Activated CD8-positive, alpha-beta T cell treated with anti-CD3 and anti-CD28 coated beads for 36 hours (primary cell): ENCODE measurements around the gene KCNH4. TPM values are rescaled to one million over a fixed set of nuclear protein-coding genes. Genes with fewer than 3 reads are reported as not detected.

Experiments
- ATAC-seq: fragments of 200-7000 bp; cut with Tn5 transposase; one replicate; pipeline ENCODE4 v1.10.0; 2021; ENCODE audit warnings: mild to moderate bottlenecking, moderate library complexity
- CTCF ChIA-PET: fragments of 350-600 bp; sonication (Branson Sonifier 250); formaldehyde crosslinking; loops from one replicate; lab custom pipeline; 2021; ENCODE audit warnings: antibody characterized with exemption; lab: Charles Lee
- POLR2A ChIA-PET: fragments of 350-600 bp; sonication (Branson Sonifier 250); formaldehyde crosslinking; loops from one replicate; lab custom pipeline; 2021; ENCODE audit warnings: antibody characterized with exemption; lab: Charles Lee
- DNase-seq: peaks from one replicate; pipeline ENCODE4 v3.0.0-alpha.2; 2020
- H3K27ac Mint-ChIP-seq: one replicate; pipeline ENCODE4 v1.8.0; 2021; ENCODE audit warnings: mild to moderate bottlenecking, mixed read lengths
- H3K27me3 Mint-ChIP-seq: one replicate; pipeline ENCODE4 v1.8.0; 2021; ENCODE audit warnings: mixed read lengths
- H3K36me3 Mint-ChIP-seq: one replicate; pipeline ENCODE4 v1.8.0; 2021; ENCODE audit warnings: low read depth, mixed read lengths
- H3K4me1 Mint-ChIP-seq: one replicate; pipeline ENCODE4 v1.8.0; 2021; ENCODE audit warnings: low read depth, mixed read lengths
- H3K4me3 Mint-ChIP-seq: one replicate; pipeline ENCODE4 v1.8.0; 2021; ENCODE audit warnings: mild to moderate bottlenecking, moderate library complexity, mixed read lengths
- H3K9me3 Mint-ChIP-seq: one replicate; pipeline ENCODE4 v1.8.0; 2021; ENCODE audit warnings: mixed read lengths
- CTCF ChIP-seq: fragments of 200-600 bp; IDR thresholded peaks from one replicate; pipeline ENCODE4 v1.8.0; 2022; ENCODE audit warnings: antibody characterized with exemption, mild to moderate bottlenecking
- intact Hi-C: fragments of 100-400 bp; cut with micrococcal nuclease; formaldehyde crosslinking; loops from one replicate; pipeline ENCODE4 v1.10.0; 2022
- total RNA-seq, 2 experiments: library from RNA; stranded (reverse); gene quantifications; one replicate each; pipeline ENCODE4 v1.2.3, GENCODE V29; 2021

KCNH4 gene
- total RNA-seq, 2 experiments from 2014 or later = 0.38 to 0.43 TPM

GRCh38 chr17:42117397-42118125, 63.4 kb downstream of the KCNH4 start:
- Mint-ChIP-seq H3K4me1 (peaks cover 34% of the 10 kb centered on the region), H3K36me3 (peaks cover 50% of the 10 kb centered on the region), H3K27ac (no peak overlapping the region), H3K9me3 (no peaks in the 10 kb centered on the region), H3K4me3 (no peak overlapping the region), H3K27me3 (no peaks in the 10 kb centered on the region)
- ATAC-seq (no peak), DNase-seq (no peak)
- intact Hi-C loops = loop anchor here (2.0 to 5.0 kb wide), 2 partner anchors 51 to 155 kb away; no protein-coding TSS in a partner anchor
- ChIA-PET POLR2A (interaction anchor here (0.7 to 1.8 kb wide), 4 partner anchors 9 to 52 kb away, joined by 3 to 4 read pairs (median 3); no protein-coding TSS in a partner anchor), CTCF (interaction anchor here (0.7 to 14.3 kb wide), 20 partner anchors 11 to 187 kb away, joined by 3 to 110 read pairs (median 4); partner anchors contain the start of genes DNAJC7, KCNH4, NKIRAS2 and ODAD4)
- no peak for TF ChIP-seq CTCF

GRCh38 chr17:42116705-42117396, 64.1 kb downstream of the KCNH4 start:
- DNase-seq (peak; percentile 93), ATAC-seq (peak; percentile 35)
- Mint-ChIP-seq H3K27me3 (no peaks in the 10 kb centered on the region), H3K9me3 (no peaks in the 10 kb centered on the region), H3K4me1 (peaks cover 36% of the 10 kb centered on the region), H3K27ac (no peak overlapping the region), H3K4me3 (no peak overlapping the region), H3K36me3 (peaks cover 50% of the 10 kb centered on the region)
- CTCF ChIA-PET = interaction anchor here (1.0 to 14.3 kb wide), 12 partner anchors 10 to 186 kb away, joined by 3 to 110 read pairs (median 4); partner anchors contain the start of genes DNAJC7, NKIRAS2 and ODAD4
- intact Hi-C loops = loop anchor here (2.0 to 5.0 kb wide), 2 partner anchors 50 to 155 kb away; no protein-coding TSS in a partner anchor
- POLR2A ChIA-PET = interaction anchor here (1.7 kb wide), 1 partner anchor 40 kb away, joined by 3 read pairs; no protein-coding TSS in a partner anchor
- peak; percentile 90 for TF ChIP-seq CTCF

GRCh38 chr17:42114118-42114517, 66.8 kb downstream of the KCNH4 start:
- intact Hi-C loops = loop anchor here (5.0 kb wide), 1 partner anchor 92 kb away; the partner anchor contains the start of gene NKIRAS2
- DNase-seq (no peak), ATAC-seq (no peak)
- Mint-ChIP-seq H3K4me1 (peaks cover 30% of the 10 kb centered on the region), H3K27ac (peak overlapping the region; percentile 72), H3K4me3 (no peak overlapping the region), H3K36me3 (peaks cover 44% of the 10 kb centered on the region), H3K27me3 (no peaks in the 10 kb centered on the region), H3K9me3 (no peaks in the 10 kb centered on the region)
- POLR2A ChIA-PET = interaction anchor here (1.0 to 4.1 kb wide), 7 partner anchors 9 to 148 kb away, joined by 3 to 36 read pairs (median 7); partner anchors contain the start of genes CNP, DNAJC7, NKIRAS2 and ZNF385C
- CTCF ChIA-PET = interaction anchor here (1.0 to 14.3 kb wide), 9 partner anchors 16 to 292 kb away, joined by 3 to 110 read pairs (median 4); partner anchors contain the start of genes CNP, DNAJC7 and NKIRAS2
- no peak for TF ChIP-seq CTCF

GRCh38 chr17:42113293-42114069, 67.5 kb downstream of the KCNH4 start:
- no peaks in the 10 kb centered on the region for H3K9me3 Mint-ChIP-seq
- H3K4me1 Mint-ChIP-seq = peaks cover 24% of the 10 kb centered on the region
- H3K27me3 Mint-ChIP-seq = no peaks in the 10 kb centered on the region
- DNase-seq (no peak), ATAC-seq (no peak)
- CTCF ChIA-PET = interaction anchor here (0.6 to 14.3 kb wide), 14 partner anchors 15 to 293 kb away, joined by 3 to 110 read pairs (median 4); partner anchors contain the start of genes CNP, DNAJC7, NKIRAS2 and ZNF385C
- no peak for TF ChIP-seq CTCF
- intact Hi-C loops = loop anchor here (5.0 kb wide), 1 partner anchor 91 kb away; the partner anchor contains the start of gene NKIRAS2
- H3K27ac Mint-ChIP-seq = peak overlapping the region; percentile 92
- H3K36me3 Mint-ChIP-seq = peaks cover 38% of the 10 kb centered on the region
- no peak overlapping the region for H3K4me3 Mint-ChIP-seq
- POLR2A ChIA-PET = interaction anchor here (1.0 to 4.1 kb wide), 12 partner anchors 8 to 147 kb away, joined by 3 to 36 read pairs (median 5); partner anchors contain the start of genes CNP, DNAJC7, HSPB9 and NKIRAS2
